ENCODE data around the gene NUTM2D. TPM values are rescaled to one million over a fixed set of nuclear protein-coding genes. Genes with fewer than 3 reads are reported as not detected.
"Not testable (repeated sequence)": the region's sequence is repeated elsewhere in the genome, so short reads cannot be mapped to it uniquely, and the experiment has no call there.

The NUTM2D gene
- total RNA-seq: 0.60 and 1.3 TPM in 2 replicates

- not testable (repeated sequence) for DNase-seq (ENCODE audit: low read depth, low spot score)
Observed at GRCh38 chr10:87357444-87357843, at the start of gene NUTM2D. TSS of gene NUTM2D (plus strand) at chr10:87357744. CDS start at chr10:87358266, 522 bp downstream.

GRCh38 chr10:87308702-87309101 is 48.8 kb upstream of the NUTM2D start:
- DNase-seq (ENCODE audit: low read depth, low spot score): not testable (repeated sequence)

GRCh38 chr10:87309657-87310056 is 47.9 kb upstream of the NUTM2D start:
- DNase-seq (ENCODE audit: low read depth, low spot score): not testable (repeated sequence)

- not testable (repeated sequence) for DNase-seq (ENCODE audit: low read depth, low spot score)
Observed at GRCh38 chr10:87311521-87311920, 46.0 kb upstream of the NUTM2D start.

- not testable (repeated sequence) for DNase-seq (ENCODE audit: low read depth, low spot score)
Observed at GRCh38 chr10:87313649-87314359, 43.7 kb upstream of the NUTM2D start.

GRCh38 chr10:87314360-87314973 is 43.1 kb upstream of the NUTM2D start:
- not testable (repeated sequence) for DNase-seq (ENCODE audit: low read depth, low spot score)

GRCh38 chr10:87321505-87321904 is 36.0 kb upstream of the NUTM2D start:
- DNase-seq (ENCODE audit: low read depth, low spot score): not testable (repeated sequence)

GRCh38 chr10:87324559-87324958 is 33.0 kb upstream of the NUTM2D start:
- not testable (repeated sequence) for DNase-seq (ENCODE audit: low read depth, low spot score)

GRCh38 chr10:87327958-87328357 is 29.6 kb upstream of the NUTM2D start:
- DNase-seq (ENCODE audit: low read depth, low spot score): not testable (repeated sequence)

- DNase-seq (ENCODE audit: low read depth, low spot score): not testable (repeated sequence)
Observed at GRCh38 chr10:87329131-87329530, 28.4 kb upstream of the NUTM2D start.

GRCh38 chr10:87332687-87333086 is 24.9 kb upstream of the NUTM2D start:
- DNase-seq (ENCODE audit: low read depth, low spot score): not testable (repeated sequence)

- DNase-seq (ENCODE audit: low read depth, low spot score): not testable (repeated sequence)
Observed at GRCh38 chr10:87340411-87340810, 17.1 kb upstream of the NUTM2D start.

- not testable (repeated sequence) for DNase-seq (ENCODE audit: low read depth, low spot score)
Observed at GRCh38 chr10:87341546-87342142, 15.9 kb upstream of the NUTM2D start.

- peak; percentile 57 for DNase-seq (ENCODE audit: low read depth, low spot score)
Observed at GRCh38 chr10:87342249-87342710, 15.3 kb upstream of the NUTM2D start.

- DNase-seq (ENCODE audit: low read depth, low spot score): peak; percentile 27
Observed at GRCh38 chr10:87342711-87343258, 14.8 kb upstream of the NUTM2D start.

- DNase-seq (ENCODE audit: low read depth, low spot score): not testable (repeated sequence)
Observed at GRCh38 chr10:87345743-87346142, 11.8 kb upstream of the NUTM2D start.

- DNase-seq (ENCODE audit: low read depth, low spot score): not testable (repeated sequence)
Observed at GRCh38 chr10:87350161-87350560, 7.4 kb upstream of the NUTM2D start.

GRCh38 chr10:87352825-87353224 is 4.7 kb upstream of the NUTM2D start:
- not testable (repeated sequence) for DNase-seq (ENCODE audit: low read depth, low spot score)

GRCh38 chr10:87355110-87355509 is 2.4 kb upstream of the NUTM2D start:
- DNase-seq (ENCODE audit: low read depth, low spot score): not testable (repeated sequence)

GRCh38 chr10:87358159-87358558 is 615 bp downstream of the NUTM2D start:
- not testable (repeated sequence) for DNase-seq (ENCODE audit: low read depth, low spot score)

GRCh38 chr10:87369514-87370112 is 12.1 kb downstream of the NUTM2D start:
- DNase-seq (ENCODE audit: low read depth, low spot score): not testable (repeated sequence)
